ENCODE data around the gene ZNF524. TPM values are rescaled to one million over a fixed set of nuclear protein-coding genes. Genes with fewer than 3 reads are reported as not detected.
A peak's percentile ranks its signal among the peaks of the same experiment; 100 is the strongest.

Gene ZNF524
- total RNA-seq, 3 donors from 2014 or later, result 12.5 to 12.6 (median 12.6) TPM

DNA sequence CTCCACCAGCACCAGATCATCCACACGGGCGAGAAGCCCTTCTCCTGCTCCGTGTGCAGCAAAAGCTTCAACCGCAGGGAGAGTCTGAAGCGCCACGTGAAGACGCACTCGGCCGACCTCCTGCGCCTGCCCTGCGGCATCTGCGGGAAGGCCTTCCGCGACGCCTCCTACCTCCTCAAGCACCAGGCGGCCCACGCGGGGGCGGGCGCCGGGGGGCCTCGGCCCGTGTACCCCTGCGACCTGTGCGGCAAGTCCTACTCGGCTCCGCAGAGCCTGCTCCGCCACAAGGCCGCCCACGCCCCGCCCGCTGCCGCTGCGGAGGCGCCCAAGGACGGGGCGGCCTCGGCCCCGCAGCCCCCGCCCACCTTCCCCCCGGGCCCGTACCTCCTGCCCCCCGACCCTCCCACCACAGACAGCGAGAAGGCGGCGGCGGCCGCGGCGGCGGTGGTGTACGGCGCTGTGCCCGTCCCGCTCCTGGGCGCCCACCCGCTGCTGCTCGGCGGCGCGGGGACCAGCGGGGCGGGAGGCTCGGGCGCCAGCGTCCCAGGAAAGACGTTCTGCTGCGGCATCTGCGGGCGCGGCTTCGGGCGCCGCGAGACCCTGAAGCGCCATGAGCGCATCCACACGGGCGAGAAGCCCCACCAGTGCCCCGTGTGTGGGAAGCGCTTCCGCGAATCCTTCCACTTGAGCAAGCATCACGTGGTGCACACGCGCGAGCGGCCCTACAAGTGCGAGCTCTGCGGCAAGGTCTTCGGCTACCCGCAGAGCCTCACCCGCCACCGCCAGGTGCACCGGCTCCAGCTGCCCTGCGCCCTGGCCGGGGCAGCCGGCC lies 14.8 kb downstream of the ZNF524 start:
- H3K4me3 Mint-ChIP-seq, result no peak overlapping the region
- no peak for DNase-seq
- H3K4me1 Mint-ChIP-seq (ENCODE audit: low read depth), result peaks cover 24% of the 10 kb centered on the region
- no peak for ATAC-seq
- peaks cover 9% of the 10 kb centered on the region for H3K36me3 Mint-ChIP-seq (ENCODE audit: insufficient read depth)
- no peaks in the 10 kb centered on the region for H3K27me3 Mint-ChIP-seq (ENCODE audit: low read depth)
- H3K9me3 Mint-ChIP-seq, result no peaks in the 10 kb centered on the region

DNA sequence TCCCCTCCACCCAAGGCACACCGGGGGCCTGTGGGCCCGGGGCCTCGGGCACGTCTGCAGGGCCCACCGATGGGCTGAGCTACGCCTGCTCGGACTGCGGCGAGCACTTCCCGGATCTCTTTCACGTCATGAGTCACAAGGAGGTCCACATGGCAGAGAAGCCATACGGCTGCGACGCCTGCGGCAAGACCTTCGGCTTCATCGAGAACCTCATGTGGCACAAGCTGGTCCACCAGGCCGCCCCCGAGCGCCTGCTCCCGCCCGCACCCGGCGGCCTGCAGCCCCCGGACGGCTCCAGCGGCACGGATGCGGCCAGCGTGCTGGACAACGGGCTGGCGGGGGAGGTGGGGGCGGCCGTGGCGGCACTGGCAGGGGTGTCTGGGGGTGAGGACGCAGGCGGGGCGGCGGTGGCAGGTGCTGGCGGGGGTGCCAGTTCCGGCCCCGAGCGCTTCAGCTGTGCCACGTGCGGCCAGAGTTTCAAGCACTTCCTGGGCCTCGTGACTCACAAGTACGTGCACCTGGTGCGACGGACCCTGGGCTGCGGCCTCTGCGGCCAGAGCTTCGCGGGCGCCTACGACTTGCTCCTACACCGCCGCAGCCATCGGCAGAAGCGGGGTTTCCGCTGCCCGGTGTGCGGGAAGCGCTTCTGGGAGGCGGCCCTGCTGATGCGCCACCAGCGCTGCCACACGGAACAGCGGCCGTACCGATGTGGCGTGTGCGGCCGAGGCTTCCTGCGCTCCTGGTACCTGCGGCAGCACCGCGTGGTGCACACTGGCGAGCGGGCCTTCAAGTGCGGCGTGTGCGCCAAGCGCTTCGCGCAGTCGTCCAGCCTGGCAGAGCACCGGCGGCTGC lies 15.7 kb downstream of the ZNF524 start:
- H3K4me1 Mint-ChIP-seq (ENCODE audit: low read depth), result peaks cover 26% of the 10 kb centered on the region
- ATAC-seq, result no peak

DNA sequence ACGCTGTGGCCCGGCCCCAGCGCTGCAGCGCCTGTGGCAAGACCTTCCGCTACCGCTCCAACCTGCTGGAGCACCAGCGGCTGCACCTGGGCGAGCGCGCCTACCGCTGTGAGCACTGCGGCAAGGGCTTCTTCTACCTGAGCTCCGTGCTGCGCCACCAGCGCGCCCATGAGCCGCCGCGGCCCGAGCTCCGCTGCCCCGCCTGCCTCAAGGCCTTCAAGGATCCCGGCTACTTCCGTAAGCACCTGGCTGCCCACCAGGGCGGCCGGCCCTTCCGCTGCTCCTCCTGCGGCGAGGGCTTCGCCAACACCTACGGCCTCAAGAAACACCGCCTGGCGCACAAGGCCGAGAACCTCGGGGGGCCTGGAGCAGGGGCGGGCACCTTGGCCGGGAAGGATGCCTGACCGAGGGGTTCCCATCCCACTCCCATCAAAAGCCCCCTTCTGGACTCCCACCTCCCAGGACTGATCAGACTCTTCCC lies 16.3 kb downstream of the ZNF524 start:
- Mint-ChIP-seq H3K27me3 (ENCODE audit: low read depth) (no peaks in the 10 kb centered on the region), H3K4me3 (no peak overlapping the region), H3K36me3 (ENCODE audit: insufficient read depth) (peaks cover 12% of the 10 kb centered on the region), H3K4me1 (ENCODE audit: low read depth) (peaks cover 26% of the 10 kb centered on the region), H3K9me3 (no peaks in the 10 kb centered on the region)
- ATAC-seq (no peak), DNase-seq (no peak)

More for the DNA sequence above, 15.7 kb downstream of the ZNF524 start:
- no peak for DNase-seq
- H3K9me3 Mint-ChIP-seq, result no peaks in the 10 kb centered on the region
- H3K4me3 Mint-ChIP-seq, result no peak overlapping the region
- no peaks in the 10 kb centered on the region for H3K27me3 Mint-ChIP-seq (ENCODE audit: low read depth)
- peaks cover 12% of the 10 kb centered on the region for H3K36me3 Mint-ChIP-seq (ENCODE audit: insufficient read depth)

DNA sequence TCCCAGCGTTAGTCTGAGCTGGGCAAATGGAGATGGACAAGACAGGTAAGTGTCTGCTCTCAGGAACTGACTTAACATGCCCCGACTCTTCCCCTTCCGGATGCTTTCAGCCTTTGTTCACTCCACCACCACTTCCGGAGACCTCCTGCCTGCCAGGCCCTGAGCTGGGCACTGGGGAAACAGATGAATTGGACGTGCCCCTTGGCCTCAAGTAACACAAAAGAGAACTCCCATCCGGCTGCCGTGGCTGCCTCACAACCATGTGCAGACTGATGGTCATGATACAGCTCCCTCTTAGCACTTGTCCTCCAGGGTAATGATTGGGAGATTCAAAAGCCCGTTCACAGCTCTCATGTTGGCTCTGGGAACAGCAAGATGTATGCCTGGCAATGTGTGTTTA lies 17.3 kb downstream of the ZNF524 start:
- Mint-ChIP-seq H3K4me3 (no peak overlapping the region), H3K36me3 (ENCODE audit: insufficient read depth) (peaks cover 12% of the 10 kb centered on the region), H3K27me3 (ENCODE audit: low read depth) (no peaks in the 10 kb centered on the region), H3K4me1 (ENCODE audit: low read depth) (peaks cover 17% of the 10 kb centered on the region), H3K9me3 (no peaks in the 10 kb centered on the region)
- DNase-seq (no peak), ATAC-seq (no peak)

DNA sequence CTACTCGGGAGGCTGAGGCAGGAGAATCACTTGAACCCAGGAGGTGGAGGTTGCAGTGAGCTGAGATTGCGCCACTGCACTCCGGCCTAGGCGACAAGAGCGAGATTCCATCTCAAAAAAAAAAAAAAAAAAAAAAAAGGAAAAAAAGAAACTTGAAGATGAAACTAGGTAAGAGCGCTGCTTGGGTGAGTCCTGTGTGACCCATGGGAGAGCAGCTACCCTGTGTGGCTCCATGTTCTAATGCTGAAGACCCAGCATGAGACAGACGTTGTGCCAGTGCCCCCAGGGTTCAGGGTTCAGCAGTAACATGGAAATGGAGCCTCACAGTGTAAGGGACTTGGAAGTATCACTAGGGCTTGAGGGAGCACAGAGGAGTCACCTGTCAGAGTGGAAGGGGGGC lies 18.3 kb downstream of the ZNF524 start:
- H3K9me3 Mint-ChIP-seq, result no peaks in the 10 kb centered on the region
- H3K4me3 Mint-ChIP-seq, result no peak overlapping the region
- H3K4me1 Mint-ChIP-seq (ENCODE audit: low read depth), result peaks cover 20% of the 10 kb centered on the region
- DNase-seq (no peak), ATAC-seq (no peak)
- peaks cover 12% of the 10 kb centered on the region for H3K36me3 Mint-ChIP-seq (ENCODE audit: insufficient read depth)
- no peaks in the 10 kb centered on the region for H3K27me3 Mint-ChIP-seq (ENCODE audit: low read depth)

DNA sequence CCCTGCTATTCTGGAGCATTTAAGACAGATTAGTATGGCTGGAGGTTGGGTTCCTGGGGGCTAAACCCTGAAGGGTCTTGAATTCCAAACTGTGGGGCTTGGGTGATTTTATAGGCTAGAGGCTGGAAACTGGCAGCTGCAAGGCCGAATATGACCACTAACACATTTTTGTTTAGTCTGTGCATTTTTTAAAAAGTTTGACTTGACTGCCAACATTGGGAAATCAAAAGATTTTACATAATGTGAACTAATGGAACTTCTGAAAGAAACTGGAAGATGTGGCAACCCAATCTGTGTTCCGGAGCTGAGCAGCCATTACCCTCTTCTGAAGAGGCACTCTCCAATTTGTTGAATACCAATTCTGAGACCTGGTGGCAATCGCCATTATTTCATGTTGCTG lies 19.2 kb downstream of the ZNF524 start:
- H3K27me3 Mint-ChIP-seq (ENCODE audit: low read depth), result no peaks in the 10 kb centered on the region
- H3K4me1 Mint-ChIP-seq (ENCODE audit: low read depth), result peaks cover 26% of the 10 kb centered on the region
- DNase-seq (no peak), ATAC-seq (no peak)
- peaks cover 12% of the 10 kb centered on the region for H3K36me3 Mint-ChIP-seq (ENCODE audit: insufficient read depth)
- no peak overlapping the region for H3K4me3 Mint-ChIP-seq
- no peaks in the 10 kb centered on the region for H3K9me3 Mint-ChIP-seq

DNA sequence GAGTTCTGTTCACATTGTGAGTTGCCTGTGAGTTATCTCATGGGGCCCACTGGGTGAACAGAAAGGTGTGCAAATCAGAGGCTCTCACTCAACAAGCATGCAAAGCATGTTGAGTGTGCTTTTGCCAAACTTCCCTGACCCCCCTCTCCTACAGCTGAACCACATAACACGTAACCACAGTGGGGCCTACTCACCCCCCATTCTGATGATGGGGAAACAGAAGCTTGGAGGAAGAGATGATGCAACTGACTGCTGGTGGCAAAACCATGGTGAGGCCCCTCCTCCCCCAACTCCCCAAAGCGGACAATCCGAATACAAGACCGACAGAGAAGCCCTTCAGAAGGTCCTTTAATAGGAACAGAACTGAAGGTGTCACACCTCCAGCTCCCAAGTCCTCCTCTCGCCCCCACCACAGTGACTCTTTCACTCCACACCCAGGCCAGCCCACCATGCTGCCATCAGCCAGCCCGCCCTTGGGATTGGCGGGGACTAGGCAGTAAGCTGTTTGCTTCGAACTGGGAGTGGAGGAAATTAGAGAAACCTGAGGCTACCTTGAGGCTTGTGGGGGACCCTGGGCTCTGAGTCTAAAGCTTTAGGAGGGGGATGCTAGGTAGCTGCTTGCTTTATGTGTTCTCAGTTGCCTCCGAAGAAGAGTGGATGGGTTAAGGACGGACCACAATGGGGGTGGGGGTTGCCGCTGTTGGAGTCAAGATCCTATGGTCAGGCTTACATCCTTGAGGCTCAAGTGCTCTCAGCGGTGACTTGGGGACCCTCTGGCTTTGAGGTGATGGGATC lies 20.5 kb downstream of the ZNF524 start:
- H3K27me3 Mint-ChIP-seq (ENCODE audit: low read depth), result no peaks in the 10 kb centered on the region
- peak in 1 of 2 donors; percentile 4 for ATAC-seq
- no peaks in the 10 kb centered on the region for H3K9me3 Mint-ChIP-seq
- peaks cover 35% of the 10 kb centered on the region for H3K4me1 Mint-ChIP-seq (ENCODE audit: low read depth)
- H3K4me3 Mint-ChIP-seq, result no peak overlapping the region
- peak; percentile 34 for DNase-seq
- peaks cover 12% of the 10 kb centered on the region for H3K36me3 Mint-ChIP-seq (ENCODE audit: insufficient read depth)

DNA sequence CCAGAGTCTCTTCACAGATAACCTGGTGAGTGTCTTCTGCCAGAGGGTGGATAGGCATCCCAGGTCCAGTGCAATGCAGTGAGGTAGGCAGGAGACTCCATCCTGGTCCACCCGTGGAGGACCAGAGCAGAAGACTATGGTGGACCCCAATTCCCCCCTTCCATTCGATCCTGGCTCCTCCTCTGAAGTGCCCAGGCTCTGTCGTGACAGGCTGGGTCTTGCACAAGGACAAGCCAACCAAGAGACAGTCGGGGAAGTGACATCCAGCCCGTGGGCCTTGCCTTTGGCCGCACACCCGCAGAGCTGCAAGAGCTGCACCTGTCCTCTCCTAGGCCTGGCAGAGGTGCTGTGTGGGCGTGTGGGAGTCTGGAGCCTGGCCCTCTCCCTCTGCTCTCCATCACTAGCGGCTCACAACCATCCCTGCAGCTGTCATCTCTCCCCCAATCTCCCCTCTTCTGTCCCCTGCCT lies 21.2 kb downstream of the ZNF524 start:
- H3K9me3 Mint-ChIP-seq, result no peaks in the 10 kb centered on the region
- peaks cover 39% of the 10 kb centered on the region for H3K4me1 Mint-ChIP-seq (ENCODE audit: low read depth)
- DNase-seq (no peak), ATAC-seq (no peak)
- peaks cover 12% of the 10 kb centered on the region for H3K36me3 Mint-ChIP-seq (ENCODE audit: insufficient read depth)
- no peaks in the 10 kb centered on the region for H3K27me3 Mint-ChIP-seq (ENCODE audit: low read depth)
- H3K4me3 Mint-ChIP-seq, result no peak overlapping the region

DNA sequence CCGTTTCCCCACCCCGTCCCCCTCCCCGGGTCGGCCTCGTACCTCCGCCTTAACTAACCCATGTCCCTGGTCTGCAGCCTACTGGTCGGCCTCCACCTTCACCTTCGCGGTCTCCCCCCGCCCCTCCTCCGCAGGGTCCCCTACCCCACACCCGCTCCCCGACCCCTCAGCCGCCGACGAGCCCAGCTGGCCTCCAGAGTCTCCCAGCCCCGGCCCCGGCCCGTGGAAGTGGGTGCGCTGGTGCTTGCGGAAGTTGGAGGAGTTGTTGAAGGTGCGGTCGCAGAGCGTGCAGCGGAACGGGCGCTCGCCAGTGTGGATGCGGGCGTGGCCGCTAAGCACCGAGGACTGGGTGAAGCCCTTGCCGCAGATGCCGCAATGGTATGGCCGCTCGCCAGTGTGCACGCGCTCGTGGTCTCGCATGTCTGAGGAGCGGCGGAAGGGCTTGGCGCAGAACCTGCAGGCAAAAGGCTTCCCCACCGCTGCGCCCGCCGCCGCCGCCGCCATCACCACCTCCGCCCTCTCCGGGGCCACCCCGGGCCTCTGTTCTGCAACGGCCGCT lies 21.7 kb downstream of the ZNF524 start:
- no peaks in the 10 kb centered on the region for H3K9me3 Mint-ChIP-seq
- no peak overlapping the region for H3K4me3 Mint-ChIP-seq
- ATAC-seq, result no peak
- H3K36me3 Mint-ChIP-seq (ENCODE audit: insufficient read depth), result peaks cover 11% of the 10 kb centered on the region
- H3K4me1 Mint-ChIP-seq (ENCODE audit: low read depth), result peaks cover 44% of the 10 kb centered on the region
- no peak for DNase-seq
- no peaks in the 10 kb centered on the region for H3K27me3 Mint-ChIP-seq (ENCODE audit: low read depth)

DNA sequence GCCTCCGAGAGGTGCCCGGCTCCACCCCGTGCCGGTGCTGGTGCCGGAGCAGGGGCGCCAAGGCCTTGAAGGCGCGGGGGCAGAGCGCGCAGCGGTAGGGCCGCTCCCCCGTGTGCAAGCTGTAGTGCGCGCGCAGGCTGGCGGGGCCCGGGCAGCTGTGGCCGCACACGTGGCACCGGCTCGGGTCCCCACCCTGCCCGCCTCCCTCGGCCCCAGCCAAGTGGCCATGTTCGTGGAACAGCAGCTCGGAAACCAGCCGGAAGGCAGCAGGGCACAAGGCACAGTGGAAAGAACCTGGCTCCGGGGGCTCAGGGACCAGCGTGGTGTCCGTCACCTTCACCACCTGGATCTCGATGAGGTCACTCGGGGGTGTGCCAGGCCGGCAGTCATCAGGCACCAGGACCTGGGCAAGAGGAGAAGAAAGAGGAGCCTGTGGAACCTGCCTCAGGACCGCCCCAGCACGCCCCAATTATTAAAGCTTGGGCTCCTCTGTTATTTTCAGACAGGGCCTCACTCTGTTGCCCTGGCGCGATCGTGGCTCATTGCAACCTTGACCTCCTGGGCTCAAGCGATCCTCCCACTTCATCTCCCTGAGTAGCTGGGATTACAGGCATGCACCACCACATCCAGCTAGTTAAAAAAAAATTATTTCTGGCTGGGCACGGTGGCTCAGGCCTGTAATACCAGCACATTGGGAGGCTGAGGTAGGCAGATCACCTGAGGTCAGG lies 22.3 kb downstream of the ZNF524 start:
- ATAC-seq (no peak), DNase-seq (no peak)
- Mint-ChIP-seq H3K36me3 (ENCODE audit: insufficient read depth) (peaks cover 7% of the 10 kb centered on the region), H3K4me3 (no peak overlapping the region), H3K4me1 (ENCODE audit: low read depth) (peaks cover 50% of the 10 kb centered on the region), H3K27me3 (ENCODE audit: low read depth) (no peaks in the 10 kb centered on the region), H3K9me3 (no peaks in the 10 kb centered on the region)

DNA sequence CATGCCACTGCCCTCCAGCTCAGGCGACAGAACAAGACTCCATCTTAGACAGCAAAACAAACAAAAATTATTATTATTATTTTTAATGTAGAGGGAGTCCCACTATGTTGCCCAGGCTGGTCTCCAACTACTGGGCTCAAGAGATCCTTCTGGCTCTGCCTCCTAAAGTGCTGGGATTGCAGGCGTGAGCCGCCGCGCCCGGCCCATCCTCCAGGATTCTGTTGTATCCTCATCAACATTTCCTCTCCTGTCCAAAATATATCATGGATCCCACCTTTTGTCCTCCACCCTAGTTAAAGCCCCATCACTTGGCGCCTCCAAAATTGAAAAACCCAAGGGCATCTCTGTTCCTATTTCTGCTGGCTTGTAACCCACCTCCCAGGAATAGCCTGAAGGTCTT lies 23.0 kb downstream of the ZNF524 start:
- Mint-ChIP-seq H3K36me3 (ENCODE audit: insufficient read depth) (peaks cover 4% of the 10 kb centered on the region), H3K9me3 (no peaks in the 10 kb centered on the region), H3K27me3 (ENCODE audit: low read depth) (no peaks in the 10 kb centered on the region), H3K4me1 (ENCODE audit: low read depth) (peaks cover 53% of the 10 kb centered on the region), H3K4me3 (peak overlapping the region; percentile 19)
- no peak for DNase-seq
- no peak for ATAC-seq

DNA sequence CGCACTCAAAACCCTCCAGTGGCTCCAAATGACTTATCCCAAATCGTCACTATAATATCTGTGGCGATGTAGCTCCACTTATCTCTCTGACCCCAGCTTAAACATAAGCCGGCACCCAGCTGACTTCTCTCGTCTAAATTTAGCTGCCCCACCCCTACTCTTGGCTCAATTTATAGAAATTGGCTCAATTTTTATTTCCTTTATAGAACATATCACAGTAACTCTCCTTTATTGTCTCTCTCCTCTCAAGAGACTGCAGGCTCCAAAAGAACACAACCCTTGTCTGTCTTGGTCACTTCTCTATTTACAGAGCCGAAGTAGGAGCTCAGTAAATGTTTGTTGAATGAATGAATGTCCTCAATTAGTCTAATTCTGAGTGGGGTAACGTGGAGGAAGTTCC lies 23.5 kb downstream of the ZNF524 start:
- Mint-ChIP-seq H3K9me3 (no peaks in the 10 kb centered on the region), H3K4me1 (ENCODE audit: low read depth) (peaks cover 52% of the 10 kb centered on the region), H3K36me3 (ENCODE audit: insufficient read depth) (peaks cover 4% of the 10 kb centered on the region), H3K27me3 (ENCODE audit: low read depth) (no peaks in the 10 kb centered on the region), H3K4me3 (peak overlapping the region; percentile 87)
- ATAC-seq, result no peak
- no peak for DNase-seq

Data from activated T-cell treated with anti-CD3 and anti-CD28 coated beads, Interleukin-2, amount 50 U/mL, for 4 hours (primary cell).